GM12892 (cell line): Measurements from ENCODE around the gene OXCT1.

Experiments used
- POLR2A ChIP-seq: IDR thresholded peaks from 2 replicates; pipeline ENCODE4 v1.6.1; 2011; ENCODE audit warnings: low read depth, low read length, control low read depth
- POLR2AphosphoS5 ChIP-seq: IDR thresholded peaks from 2 replicates; pipeline ENCODE4 v1.6.1; 2011; ENCODE audit warnings: low read depth, low read length, control low read depth
- TAF1 ChIP-seq: IDR thresholded peaks from 2 replicates; pipeline ENCODE4 v1.6.1; 2011; ENCODE audit warnings: low read depth, mild to moderate bottlenecking, control low read depth, low read length, borderline replicate concordance

DNA sequence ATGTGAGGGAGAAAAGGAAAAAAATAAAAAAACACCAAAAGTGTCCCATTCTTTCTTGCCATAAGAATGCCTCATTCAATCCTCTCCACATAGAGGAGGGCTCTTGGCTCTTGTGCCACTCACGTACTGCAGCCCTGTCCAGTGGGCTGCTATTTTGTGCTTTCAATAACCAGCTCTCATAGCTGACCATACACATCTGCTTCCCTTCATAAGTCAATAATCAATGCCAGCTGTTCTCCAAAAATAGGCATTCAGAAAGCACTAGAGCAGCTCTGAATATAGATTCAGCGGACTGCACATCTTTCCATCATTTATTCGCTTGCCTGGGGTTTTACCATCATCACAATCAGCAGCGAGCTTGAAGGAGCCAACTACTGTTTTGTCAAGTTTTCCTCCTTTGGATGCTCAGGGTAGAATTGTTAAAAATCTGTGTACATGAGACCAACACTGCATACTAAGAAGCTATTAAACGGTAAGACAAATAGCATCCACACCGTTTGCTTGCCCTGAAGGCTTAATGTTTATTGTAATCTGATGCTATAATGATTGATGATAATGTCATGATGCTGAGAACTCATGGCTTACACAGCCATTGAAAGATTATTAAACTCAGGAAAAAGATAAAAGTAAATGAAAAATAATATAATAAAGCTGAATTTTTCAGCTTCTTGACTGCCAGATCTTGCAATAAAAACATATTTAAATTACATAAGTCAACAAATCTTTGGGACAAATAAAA, 80.0 kb downstream of the OXCT1 start:
- TF ChIP-seq POLR2A: no peak
- no peak for TF ChIP-seq POLR2AphosphoS5
- TF ChIP-seq TAF1: no peak
